HepG2 (cell line): ENCODE data around the gene ZFAND2A.

ENCODE experiments used
- BRD4 ChIP-seq: sonication (generic); formaldehyde crosslinking; IDR thresholded peaks from 2 replicates; pipeline ENCODE4 v1.4.0; 2020; ENCODE audit warnings: missing genetic modification reagents
- HCFC1 ChIP-seq: fragments of 150-350 bp; IDR thresholded peaks from 2 replicates; pipeline ENCODE4 v1.6.1; 2014; ENCODE audit warnings: low read depth, low read length
- LCORL ChIP-seq, 2 experiments: fragments of 450-650 bp in 1 of 2; sonication (generic) in 1 of 2; formaldehyde crosslinking in 1 of 2; IDR thresholded peaks; 2 replicates each; pipeline versions ENCODE4 v1.5.0 to v1.6.1; 2017 to 2020; ENCODE audit warnings: antibody characterized with exemption in 1 of 2, missing genetic modification reagents in 1 of 2
- MBD4 ChIP-seq: IDR thresholded peaks from 2 replicates; pipeline ENCODE4 v1.6.1; 2012; ENCODE audit warnings: low read length, inconsistent platforms, borderline replicate concordance
- NKX3-1 ChIP-seq: sonication (generic); formaldehyde crosslinking; IDR thresholded peaks from 2 replicates; pipeline ENCODE4 v1.5.0; 2020; ENCODE audit warnings: missing genetic modification reagents
- SALL1 ChIP-seq: sonication (generic); formaldehyde crosslinking; IDR thresholded peaks from 2 replicates; pipeline ENCODE4 v1.8.0; 2022; ENCODE audit warnings: mild to moderate bottlenecking, missing genetic modification reagents
- SIN3A ChIP-seq: IDR thresholded peaks from 2 replicates; pipeline ENCODE4 v1.6.1; 2011; ENCODE audit warnings: low read depth, mild to moderate bottlenecking, control low read depth, low read length, borderline replicate concordance
- TF ChIP-seq, protein P1 (sequence below), 2 experiments: IDR thresholded peaks; 2 replicates each; pipeline ENCODE4 v1.6.1; 2011 to 2012; ENCODE audit warnings: low read length in 2 of 2, borderline replicate concordance in 1 of 2, low read depth in 1 of 2, mild to moderate bottlenecking in 1 of 2, moderate library complexity in 1 of 2
- TF ChIP-seq, protein P2 (sequence below): sonication (generic); formaldehyde crosslinking; IDR thresholded peaks from 2 replicates; pipeline ENCODE4 v1.5.0; 2020; ENCODE audit warnings: missing genetic modification reagents

DNA sequence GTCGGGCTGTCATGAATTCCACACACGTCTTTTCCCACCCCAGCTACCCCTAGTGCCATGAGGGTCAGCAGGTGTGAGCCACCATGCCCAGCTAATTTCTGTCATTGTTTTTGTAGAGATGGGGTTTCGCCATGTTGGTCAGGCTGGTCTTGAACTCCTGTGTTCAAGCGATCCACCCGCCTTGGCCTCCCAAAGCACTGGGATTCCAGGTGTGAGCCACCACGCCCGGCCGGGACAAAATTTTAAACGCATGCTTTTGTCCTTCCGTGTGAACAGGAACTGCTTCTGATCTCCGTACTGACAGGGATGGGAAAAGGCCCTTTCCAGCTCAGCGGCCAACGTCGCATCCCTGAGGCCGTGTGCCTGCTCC is 15.6 kb upstream of the ZFAND2A start:
- TF ChIP-seq SIN3A (no peak), HCFC1 (no peak), SALL1 (CRISPR knock-in tag) (no peak), MBD4 (no peak), NKX3-1 (no peak), BRD4 (CRISPR knock-in tag) (no peak), LCORL (IDR thresholded peaks at IDR 0.05) (no peak), LCORL (CRISPR knock-in tag; IDR thresholded peaks at IDR 0.05) (no peak)
- TF ChIP-seq, protein P1, sequence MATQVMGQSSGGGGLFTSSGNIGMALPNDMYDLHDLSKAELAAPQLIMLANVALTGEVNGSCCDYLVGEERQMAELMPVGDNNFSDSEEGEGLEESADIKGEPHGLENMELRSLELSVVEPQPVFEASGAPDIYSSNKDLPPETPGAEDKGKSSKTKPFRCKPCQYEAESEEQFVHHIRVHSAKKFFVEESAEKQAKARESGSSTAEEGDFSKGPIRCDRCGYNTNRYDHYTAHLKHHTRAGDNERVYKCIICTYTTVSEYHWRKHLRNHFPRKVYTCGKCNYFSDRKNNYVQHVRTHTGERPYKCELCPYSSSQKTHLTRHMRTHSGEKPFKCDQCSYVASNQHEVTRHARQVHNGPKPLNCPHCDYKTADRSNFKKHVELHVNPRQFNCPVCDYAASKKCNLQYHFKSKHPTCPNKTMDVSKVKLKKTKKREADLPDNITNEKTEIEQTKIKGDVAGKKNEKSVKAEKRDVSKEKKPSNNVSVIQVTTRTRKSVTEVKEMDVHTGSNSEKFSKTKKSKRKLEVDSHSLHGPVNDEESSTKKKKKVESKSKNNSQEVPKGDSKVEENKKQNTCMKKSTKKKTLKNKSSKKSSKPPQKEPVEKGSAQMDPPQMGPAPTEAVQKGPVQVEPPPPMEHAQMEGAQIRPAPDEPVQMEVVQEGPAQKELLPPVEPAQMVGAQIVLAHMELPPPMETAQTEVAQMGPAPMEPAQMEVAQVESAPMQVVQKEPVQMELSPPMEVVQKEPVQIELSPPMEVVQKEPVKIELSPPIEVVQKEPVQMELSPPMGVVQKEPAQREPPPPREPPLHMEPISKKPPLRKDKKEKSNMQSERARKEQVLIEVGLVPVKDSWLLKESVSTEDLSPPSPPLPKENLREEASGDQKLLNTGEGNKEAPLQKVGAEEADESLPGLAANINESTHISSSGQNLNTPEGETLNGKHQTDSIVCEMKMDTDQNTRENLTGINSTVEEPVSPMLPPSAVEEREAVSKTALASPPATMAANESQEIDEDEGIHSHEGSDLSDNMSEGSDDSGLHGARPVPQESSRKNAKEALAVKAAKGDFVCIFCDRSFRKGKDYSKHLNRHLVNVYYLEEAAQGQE (IDR thresholded peaks at IDR 0.05; ENCODE audit: borderline replicate concordance in 1 of 2, low read depth in 1 of 2, low read length in 2 of 2): no peak
- TF ChIP-seq, protein P2, sequence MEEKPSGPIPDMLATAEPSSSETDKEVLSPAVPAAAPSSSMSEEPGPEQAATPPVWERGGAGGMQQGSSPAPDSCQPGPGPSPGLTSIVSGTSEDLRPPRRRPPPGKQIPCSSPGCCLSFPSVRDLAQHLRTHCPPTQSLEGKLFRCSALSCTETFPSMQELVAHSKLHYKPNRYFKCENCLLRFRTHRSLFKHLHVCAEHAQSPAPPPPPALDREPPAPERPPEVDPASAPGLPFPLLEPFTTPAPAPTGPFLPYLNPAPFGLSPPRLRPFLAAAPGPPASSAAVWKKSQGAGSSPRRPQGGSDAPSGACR (CRISPR knock-in tag): no peak
